Measurements from ENCODE around the gene PRKG1. TPM values are rescaled to one million over a fixed set of nuclear protein-coding genes. Genes with fewer than 3 reads are reported as not detected.

The PRKG1 gene
- total and polyA plus RNA-seq, 2 of the 4 experiments (the other 2 are of a cell fraction): 3.5 to 18.3 TPM

DNA sequence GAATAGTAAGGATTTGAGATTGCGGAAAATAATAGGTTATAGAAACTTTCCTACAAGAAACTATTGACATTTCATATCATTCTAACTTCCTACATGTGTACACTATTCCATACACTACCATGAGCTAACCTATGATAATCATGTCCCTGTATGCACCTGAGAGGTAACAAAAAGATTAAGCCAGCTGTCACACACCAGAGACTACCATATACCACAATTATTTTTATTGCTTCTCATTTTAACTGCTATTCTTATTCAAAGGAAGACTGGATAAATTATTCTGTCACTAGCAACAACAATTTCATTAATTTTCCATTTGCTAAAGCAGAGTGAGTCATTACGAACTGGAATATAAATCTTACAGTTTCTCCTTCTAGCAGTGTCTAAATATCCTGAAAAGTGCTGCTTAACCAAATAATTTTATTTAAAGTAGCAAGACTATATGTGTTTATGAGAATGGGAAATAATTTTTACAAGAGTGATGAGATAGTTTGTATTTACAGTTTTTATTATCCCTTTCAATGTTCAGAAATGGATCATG lies 1004.2 kb downstream of the PRKG1 start:
- no peak overlapping the region for H3K27ac ChIP-seq (ENCODE audit: insufficient read depth, low read length)
- no peaks in the 10 kb centered on the region for H3K36me3 ChIP-seq (ENCODE audit: control insufficient read depth, insufficient read depth, low read length)
- no peak overlapping the region for H2AFZ ChIP-seq (replicated peaks; ENCODE audit: low read length, poor library complexity)
- H2BK120ac ChIP-seq (ENCODE audit: low read depth, low read length): no peak overlapping the region
- H2BK15ac ChIP-seq (ENCODE audit: low read depth, low read length): no peak overlapping the region
- H3K18ac ChIP-seq (ENCODE audit: low read depth, low read length): no peak overlapping the region
- ChIA-PET CTCF (no interaction called here), POLR2A (ENCODE audit: unreplicated experiment) (no interaction called here)
- no peak overlapping the region for H3K23ac ChIP-seq (ENCODE audit: low read depth, low read length)
- DNase-seq (no peak), ATAC-seq (ENCODE audit: low read depth) (no peak)
- H3K4me3 ChIP-seq (ENCODE audit: insufficient read depth, low read depth, low read length): no peak overlapping the region
- intact Hi-C loops (cut with micrococcal nuclease) (no loop called here), in situ Hi-C loops (cut with MboI; ENCODE audit: low sequenced_read_pairs) (no loop called here), dilution Hi-C loops (cut with HindIII; ENCODE audit: low sequenced_read_pairs, unreplicated experiment) (no loop called here)
- H3K79me1 ChIP-seq (ENCODE audit: low read depth in 1 of 2, low read length in 2 of 2): no peaks in the 10 kb centered on the region
- no CpG with 5 or more reads among the region's 2 CpGs for WGBS, 2 experiments (ENCODE audit: extremely low coverage in 2 of 2, insufficient read length in 1 of 2)
- no peak overlapping the region for H4K91ac ChIP-seq (ENCODE audit: insufficient read depth, low read depth, low read length)
- H3K4me1 ChIP-seq (ENCODE audit: control insufficient read depth, insufficient read depth, low read length): no peaks in the 10 kb centered on the region
- no peaks in the 10 kb centered on the region for H4K20me1 ChIP-seq (ENCODE audit: insufficient read depth, low read length)
- H3K4me2 ChIP-seq (ENCODE audit: low read depth, low read length): no peak overlapping the region
- no peak overlapping the region for H2BK20ac ChIP-seq (ENCODE audit: low read depth, low read length)
- H3K9me3 ChIP-seq (ENCODE audit: control insufficient read depth, insufficient read depth, low read length): no peaks in the 10 kb centered on the region
- H3K9ac ChIP-seq (ENCODE audit: low read depth, low read length): no peak overlapping the region
- H2AK5ac ChIP-seq (ENCODE audit: low read depth, low read length): no peak overlapping the region
- TF ChIP-seq SMC3 (IDR thresholded peaks at IDR 0.05; ENCODE audit: low read depth, low read length) (no peak), MXI1 (IDR thresholded peaks at IDR 0.05; ENCODE audit: borderline replicate concordance, low read depth, low read length) (no peak), MAFK (IDR thresholded peaks at IDR 0.05; ENCODE audit: low read depth, low read length) (no peak), RCOR1 (IDR thresholded peaks at IDR 0.05; ENCODE audit: insufficient replicate concordance, low read length) (no peak), RFX5 (IDR thresholded peaks at IDR 0.05; ENCODE audit: low read depth, low read length) (no peak)
- TF ChIP-seq, protein P1, sequence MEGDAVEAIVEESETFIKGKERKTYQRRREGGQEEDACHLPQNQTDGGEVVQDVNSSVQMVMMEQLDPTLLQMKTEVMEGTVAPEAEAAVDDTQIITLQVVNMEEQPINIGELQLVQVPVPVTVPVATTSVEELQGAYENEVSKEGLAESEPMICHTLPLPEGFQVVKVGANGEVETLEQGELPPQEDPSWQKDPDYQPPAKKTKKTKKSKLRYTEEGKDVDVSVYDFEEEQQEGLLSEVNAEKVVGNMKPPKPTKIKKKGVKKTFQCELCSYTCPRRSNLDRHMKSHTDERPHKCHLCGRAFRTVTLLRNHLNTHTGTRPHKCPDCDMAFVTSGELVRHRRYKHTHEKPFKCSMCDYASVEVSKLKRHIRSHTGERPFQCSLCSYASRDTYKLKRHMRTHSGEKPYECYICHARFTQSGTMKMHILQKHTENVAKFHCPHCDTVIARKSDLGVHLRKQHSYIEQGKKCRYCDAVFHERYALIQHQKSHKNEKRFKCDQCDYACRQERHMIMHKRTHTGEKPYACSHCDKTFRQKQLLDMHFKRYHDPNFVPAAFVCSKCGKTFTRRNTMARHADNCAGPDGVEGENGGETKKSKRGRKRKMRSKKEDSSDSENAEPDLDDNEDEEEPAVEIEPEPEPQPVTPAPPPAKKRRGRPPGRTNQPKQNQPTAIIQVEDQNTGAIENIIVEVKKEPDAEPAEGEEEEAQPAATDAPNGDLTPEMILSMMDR (conservative IDR thresholded peaks at IDR 0.05; ENCODE audit: low read depth, low read length): no peak
- no peak overlapping the region for H3K14ac ChIP-seq (replicated peaks; ENCODE audit: low read depth, low read length)
- no peak overlapping the region for H4K8ac ChIP-seq (ENCODE audit: low read depth in 2 of 2, low read length in 2 of 2)
- H3K9me1 ChIP-seq (ENCODE audit: insufficient read depth, low read length): no peaks in the 10 kb centered on the region
- no peak overlapping the region for H2AK9ac ChIP-seq (replicated peaks; ENCODE audit: low read depth, low read length, poor library complexity)
- BruUV-seq (replicated peaks): no TSS peak
- no peak overlapping the region for H3K56ac ChIP-seq (ENCODE audit: extremely low read depth, insufficient read depth, low read length)
- no peak overlapping the region for H4K5ac ChIP-seq (ENCODE audit: low read depth, low read length)
- no peak overlapping the region for H2BK5ac ChIP-seq (ENCODE audit: low read depth, low read length, poor library complexity, severe bottlenecking)
- no peak overlapping the region for H3K4ac ChIP-seq (ENCODE audit: low read depth, low read length)
- no peaks in the 10 kb centered on the region for H3K27me3 ChIP-seq (ENCODE audit: control insufficient read depth, insufficient read depth, low read length)
